NCI-H128 (cell line): Measurements from ENCODE around the gene SRSF6.
A peak's percentile ranks its signal among the peaks of the same experiment; 100 is the strongest.
"Not testable (repeated sequence)": the region's sequence is repeated elsewhere in the genome, so short reads cannot be mapped to it uniquely, and the experiment has no call there.

Experiments used
- DNase-seq: peaks from one replicate; lab custom pipeline; 2025; ENCODE audit not compliant: unreplicated experiment; lab: John Stamatoyannopoulos, UW

SRSF6 gene

GRCh38 chr20:43448748-43449535 lies 8.8 kb upstream of the SRSF6 start:
- DNase-seq, result peak; percentile 60

- DNase-seq, result no peak
These were observed 6.6 kb upstream of the SRSF6 start for GRCh38 chr20:43450841-43451799.

- no peak for DNase-seq
These were observed 5.1 kb upstream of the SRSF6 start for GRCh38 chr20:43452404-43453126.

GRCh38 chr20:43456252-43456651 lies 1.4 kb upstream of the SRSF6 start:
- not testable (repeated sequence) for DNase-seq

- peak; percentile 90 for DNase-seq
These were observed 672 bp upstream of the SRSF6 start for GRCh38 chr20:43456809-43457639.

DNA sequence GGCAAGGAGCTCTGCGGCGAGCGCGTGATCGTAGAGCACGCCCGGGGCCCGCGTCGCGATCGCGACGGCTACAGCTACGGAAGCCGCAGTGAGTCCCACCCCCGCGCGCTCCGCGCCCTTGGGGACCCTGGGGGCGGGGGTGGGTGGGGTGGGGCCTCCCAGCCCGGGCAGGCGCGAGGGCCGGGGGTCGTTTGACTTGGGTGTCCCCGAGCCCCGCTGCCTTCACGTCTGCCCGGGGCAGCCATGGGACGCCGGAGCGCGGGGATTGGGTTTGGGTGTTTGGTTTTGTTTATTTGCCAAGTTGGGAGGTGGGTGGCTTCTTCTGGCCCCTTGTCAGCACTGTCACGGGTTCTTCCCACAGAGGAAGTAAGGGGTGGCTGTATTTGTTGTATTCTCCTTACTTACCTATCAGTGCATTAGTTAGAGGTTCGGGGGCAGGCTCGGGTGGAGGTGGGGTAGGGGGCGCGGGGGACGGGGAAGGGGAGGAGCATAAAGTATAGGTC lies 777 bp downstream of the SRSF6 start:
- no peak for DNase-seq

DNA sequence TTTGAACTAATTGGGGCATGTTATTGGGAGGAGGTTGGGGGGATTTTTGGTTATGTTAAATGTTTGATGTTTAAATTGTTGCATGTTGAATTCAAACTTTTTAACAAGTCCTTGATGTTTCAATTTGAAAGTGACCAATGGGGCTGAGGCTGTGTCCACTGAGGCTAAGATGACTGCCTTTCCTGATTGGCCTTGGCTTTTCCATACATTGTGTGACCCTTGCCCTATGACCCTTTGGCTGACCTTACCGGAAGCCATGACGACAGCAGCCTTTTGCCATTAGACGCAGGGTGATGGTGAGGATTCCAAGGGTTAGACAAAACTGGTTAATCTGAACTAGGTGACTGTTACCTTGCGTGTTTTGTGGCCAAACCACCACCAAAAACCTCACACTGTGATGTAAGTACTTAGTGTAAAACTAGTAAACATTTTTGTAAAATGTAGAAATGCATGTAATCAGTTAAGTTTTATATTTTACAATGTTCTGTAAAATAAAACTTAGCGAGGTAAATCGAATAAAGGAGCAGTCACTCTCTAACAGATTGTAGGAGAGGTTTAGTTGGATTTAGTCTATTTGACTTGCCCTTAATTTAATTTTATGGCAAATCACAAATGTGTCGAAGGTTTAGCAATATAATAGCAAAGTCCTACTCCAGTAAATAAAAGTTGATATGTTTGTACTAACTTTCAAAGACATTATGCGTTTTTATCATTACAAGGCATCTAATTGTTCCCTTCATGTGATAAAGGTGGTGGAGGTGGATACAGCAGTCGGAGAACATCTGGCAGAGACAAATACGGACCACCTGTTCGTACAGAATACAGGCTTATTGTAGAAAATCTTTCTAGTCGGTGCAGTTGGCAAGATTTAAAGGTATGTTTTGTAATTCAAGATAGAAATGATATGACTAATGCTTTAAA lies 1.6 kb downstream of the SRSF6 start:
- no peak for DNase-seq

DNA sequence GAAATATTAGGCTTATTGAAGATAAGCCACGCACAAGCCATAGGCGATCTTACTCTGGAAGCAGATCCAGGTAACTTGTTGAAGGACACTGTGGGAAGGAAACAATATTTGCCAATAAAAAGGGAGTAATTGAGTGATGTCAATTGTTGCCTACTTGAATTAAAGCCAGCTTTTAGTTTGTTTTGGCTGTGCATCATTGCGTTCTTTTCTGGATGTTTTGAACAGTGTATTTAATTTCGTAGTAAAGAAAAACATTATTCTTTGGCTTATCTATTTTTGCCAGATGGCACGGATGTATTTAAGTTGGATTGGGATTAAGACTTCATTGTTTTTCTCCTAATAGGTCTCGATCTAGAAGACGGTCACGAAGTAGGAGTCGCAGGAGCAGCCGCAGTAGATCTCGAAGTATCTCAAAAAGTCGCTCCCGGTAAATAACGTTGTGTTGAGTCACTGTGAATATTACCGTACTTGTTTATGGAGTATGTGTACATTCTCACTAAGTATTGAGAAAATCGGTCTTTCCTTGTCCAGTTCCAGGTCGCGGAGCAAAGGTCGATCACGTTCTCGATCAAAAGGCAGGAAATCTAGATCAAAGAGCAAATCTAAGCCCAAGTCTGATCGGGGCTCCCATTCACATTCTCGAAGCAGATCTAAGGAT lies 2.6 kb downstream of the SRSF6 start:
- DNase-seq, result no peak

- DNase-seq, result no peak
These were observed 3.1 kb downstream of the SRSF6 start for GRCh38 chr20:43460830-43461200.

DNA sequence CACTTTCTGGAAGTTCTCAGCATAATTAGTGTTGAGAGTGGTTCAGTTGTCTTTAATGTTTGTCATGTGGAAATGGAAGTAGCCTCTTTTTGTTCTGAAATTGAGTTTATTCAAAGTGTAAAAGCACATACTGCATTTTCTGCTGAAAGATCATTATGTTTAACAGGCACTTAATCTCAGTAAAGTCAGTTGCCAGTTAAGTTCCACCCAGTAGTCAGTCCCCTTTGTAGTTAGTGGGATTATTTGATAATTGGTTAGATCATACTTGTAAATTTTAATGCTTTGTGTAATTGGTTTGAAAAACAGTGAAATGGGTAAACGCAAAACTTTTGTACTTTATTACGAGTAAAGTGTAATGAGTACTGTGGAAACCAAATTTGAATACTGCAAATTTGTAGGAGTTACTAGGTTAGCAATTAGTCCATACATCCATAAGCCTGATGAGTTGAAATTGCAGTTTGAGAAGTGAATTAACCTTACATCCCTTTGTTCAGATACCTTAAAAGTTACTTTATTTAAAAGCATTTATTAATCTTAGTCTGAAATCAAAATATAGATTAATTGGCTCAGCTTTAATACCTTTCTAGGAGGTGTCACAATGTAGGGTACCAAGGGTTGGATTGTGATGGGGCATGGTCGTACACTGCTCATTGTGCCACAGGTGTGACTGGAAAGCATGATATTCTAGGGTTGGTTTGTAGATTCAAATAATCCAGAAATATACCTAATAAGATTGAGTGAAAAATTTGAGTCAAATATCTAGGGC lies 4.4 kb downstream of the SRSF6 start:
- DNase-seq, result no peak

DNA sequence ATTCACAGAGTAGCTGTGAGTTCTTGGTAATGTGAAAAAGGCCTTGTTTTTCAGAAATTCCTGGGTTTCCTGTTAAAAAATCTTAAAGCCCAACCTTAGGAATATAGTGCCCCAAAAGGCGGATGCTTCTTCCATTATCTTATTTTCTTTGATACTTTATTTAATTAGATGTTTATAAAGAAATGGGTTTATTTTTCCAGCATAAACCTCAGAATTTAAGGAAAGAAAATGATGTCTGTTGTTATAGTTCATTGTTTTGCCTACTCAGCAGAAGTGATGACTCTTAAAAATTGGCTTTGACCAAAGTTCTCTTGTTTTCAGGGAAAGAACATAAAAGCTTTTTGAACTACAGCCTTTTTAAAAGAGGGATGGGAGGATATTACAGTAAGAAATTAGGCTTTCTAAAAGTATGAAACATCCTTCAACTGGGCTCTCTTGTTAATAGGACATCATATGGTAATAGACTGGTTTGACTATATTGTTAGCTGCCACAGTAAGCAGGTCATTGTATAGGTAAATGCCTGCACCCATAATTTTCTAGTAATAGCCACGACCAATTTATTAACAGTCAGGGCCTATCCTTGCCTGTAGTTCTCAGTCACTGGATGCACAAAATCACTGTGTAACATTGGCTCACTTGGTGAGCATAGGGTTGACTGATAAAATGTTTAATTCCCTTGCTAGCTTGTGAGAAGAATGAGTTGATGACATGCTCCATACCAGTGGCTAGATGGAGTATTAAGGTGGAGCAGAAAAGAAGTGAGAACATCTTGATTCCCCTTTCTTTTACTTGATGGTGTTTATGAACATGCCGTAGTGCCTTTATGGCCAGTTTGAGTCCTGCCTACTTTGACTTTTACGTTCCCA lies 5.2 kb downstream of the SRSF6 start:
- DNase-seq, result no peak

DNA sequence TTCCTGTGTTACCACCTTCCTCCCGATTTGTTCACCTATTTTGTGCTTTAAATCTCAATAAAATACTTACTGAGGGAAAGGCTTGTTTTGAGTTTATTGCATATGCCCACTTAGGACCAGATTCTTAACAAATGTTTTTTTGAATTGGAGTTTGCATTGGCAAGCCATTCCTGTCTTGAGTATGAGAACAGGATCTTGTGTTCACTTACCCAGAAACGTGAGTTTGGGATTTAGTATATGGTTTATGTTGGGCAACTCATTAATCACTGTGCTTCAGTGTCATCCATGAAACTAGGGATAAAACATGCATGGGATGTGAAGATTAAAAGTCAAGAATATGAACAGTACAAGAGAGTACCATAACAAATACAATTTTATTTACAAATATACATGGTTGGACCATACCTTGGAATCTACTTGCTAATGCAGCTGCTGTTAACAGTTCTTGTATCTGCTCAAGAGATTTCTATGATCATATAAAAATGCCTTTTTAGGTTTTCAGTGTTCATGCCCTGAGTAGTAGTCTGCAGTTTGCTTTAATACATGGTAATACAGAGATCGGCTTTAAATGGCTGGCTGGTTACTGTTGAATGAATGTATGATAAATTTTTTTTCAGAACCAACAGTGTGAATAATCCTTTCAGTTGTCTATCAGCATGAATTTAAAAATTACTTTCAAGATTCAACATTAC lies 6.0 kb downstream of the SRSF6 start:
- no peak for DNase-seq

DNA sequence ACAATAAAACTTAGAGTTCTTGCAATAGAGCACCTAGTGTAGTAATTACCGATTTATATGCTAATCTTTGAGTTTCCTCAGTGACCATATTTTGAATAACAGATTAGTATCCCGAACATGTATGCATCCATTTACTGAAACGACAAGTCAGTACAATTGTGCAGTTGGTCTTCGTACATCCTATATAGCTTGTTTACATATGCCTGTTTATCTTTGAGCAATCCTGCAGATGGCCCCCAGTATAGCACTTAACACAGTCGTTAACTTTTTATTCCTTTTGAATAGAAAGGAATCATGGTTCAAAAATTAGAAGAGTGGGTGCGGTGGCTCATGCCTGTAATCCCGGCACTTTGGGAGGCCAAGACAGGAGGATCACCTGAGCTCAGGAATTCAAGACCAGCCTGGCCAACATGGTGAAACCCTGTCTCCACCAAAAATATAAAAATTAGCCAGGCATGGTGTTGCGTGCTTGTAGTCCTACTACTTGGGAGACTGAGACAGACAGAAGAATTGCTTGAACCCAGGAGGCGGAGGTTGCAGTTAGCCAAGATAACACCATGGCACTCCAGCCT lies 6.6 kb downstream of the SRSF6 start:
- no peak for DNase-seq

DNA sequence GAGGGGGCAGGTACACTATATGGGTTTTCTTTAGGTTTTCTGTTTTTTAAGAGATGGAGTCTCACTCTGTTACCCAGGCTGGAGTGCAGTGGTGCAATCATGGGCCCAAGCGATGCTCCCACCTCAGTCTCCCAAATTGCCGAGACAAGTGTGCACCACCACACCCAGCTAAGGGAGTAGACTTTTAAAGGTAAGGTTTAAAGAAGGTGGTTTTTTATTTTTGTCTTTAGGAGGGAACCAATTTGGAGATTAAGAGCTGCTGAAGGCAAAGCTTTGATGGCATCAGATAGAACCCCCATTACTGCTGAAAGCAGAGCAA lies 7.9 kb downstream of the SRSF6 start:
- no peak for DNase-seq

GRCh38 chr20:43467589-43467988 lies 9.9 kb downstream of the SRSF6 start:
- no peak for DNase-seq

DNA sequence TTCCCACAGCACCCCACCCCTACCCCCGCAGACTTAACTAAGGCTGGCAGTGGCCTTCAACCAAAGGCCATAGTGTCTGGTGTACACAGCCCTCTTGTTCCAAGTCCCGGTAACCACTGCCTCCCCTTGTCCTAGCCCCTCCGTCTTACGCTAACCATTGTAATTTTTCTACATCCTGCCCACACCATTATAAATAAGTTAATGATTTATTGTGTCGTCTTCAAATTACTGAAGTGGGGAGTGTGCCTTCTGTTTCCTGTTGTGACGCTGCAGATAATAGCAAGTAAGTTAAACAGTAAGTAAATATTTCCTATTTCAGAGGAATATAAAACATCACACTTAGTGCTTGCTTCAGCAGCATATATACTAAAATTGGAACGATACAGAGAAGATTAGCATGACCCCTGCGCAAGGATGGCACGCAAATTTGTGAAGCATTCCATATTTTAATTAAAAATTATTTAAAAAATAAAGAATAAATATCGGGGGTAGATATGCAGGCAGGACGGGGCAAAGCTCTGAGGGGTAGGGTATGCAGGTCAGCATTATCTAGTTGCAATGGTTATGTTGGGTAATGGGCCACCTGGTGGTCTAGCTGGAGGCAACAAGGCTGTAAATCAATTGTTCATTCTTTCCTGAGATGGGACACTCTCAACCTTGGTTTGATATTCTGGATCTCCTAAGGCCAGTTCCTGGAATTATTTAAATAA lies 15.1 kb downstream of the SRSF6 start:
- no peak for DNase-seq
